CD4-positive, alpha-beta memory T cell (primary cell): ENCODE measurements around the gene UMPS. TPM values are rescaled to one million over a fixed set of nuclear protein-coding genes. Genes with fewer than 3 reads are reported as not detected.

ENCODE experiments used
- CTCF ChIA-PET: fragments of 350-600 bp; sonication (Branson Sonifier 250); formaldehyde crosslinking; loops from one replicate; lab custom pipeline; 2021; ENCODE audit warnings: inconsistent platforms; ENCODE audit not compliant: partially characterized antibody; lab: Charles Lee
- POLR2A ChIA-PET: fragments of 350-600 bp; sonication (Branson Sonifier 250); formaldehyde crosslinking; loops from one replicate; lab custom pipeline; 2021; ENCODE audit not compliant: partially characterized antibody; lab: Charles Lee
- DNase-seq, 5 donors: peaks; one replicate each; pipeline versions ENCODE4 v3.0.0 to v3.0.0-alpha.2; 2020 to 2022; ENCODE audit warnings: mixed read lengths in 1 of 5
- H3K27ac ChIP-seq: one replicate; pipeline ENCODE4 v1.7.0; 2013; ENCODE audit warnings: low read depth, low read length
- H3K27me3 ChIP-seq: 2 replicates; pipeline ENCODE4 v1.7.0; 2013; ENCODE audit warnings: mild to moderate bottlenecking, low read length, moderate library complexity; ENCODE audit not compliant: insufficient read depth
- H3K36me3 ChIP-seq: 2 replicates; pipeline ENCODE4 v1.7.0; 2013; ENCODE audit warnings: mild to moderate bottlenecking, low read length, moderate library complexity; ENCODE audit not compliant: insufficient read depth
- H3K4me1 ChIP-seq: 2 replicates; pipeline ENCODE4 v1.7.0; 2013; ENCODE audit warnings: mild to moderate bottlenecking, low read length, moderate library complexity; ENCODE audit not compliant: insufficient read depth
- H3K4me3 ChIP-seq, 2 donors: one replicate each; pipeline ENCODE4 v1.7.0; 2013; ENCODE audit warnings: low read length in 2 of 2, mild to moderate bottlenecking in 1 of 2
- H3K9me3 ChIP-seq, 2 donors: one replicate each; pipeline ENCODE4 v1.7.0; 2013; ENCODE audit warnings: low read length in 2 of 2, control low read depth in 1 of 2; ENCODE audit not compliant: control insufficient read depth in 1 of 2
- H3K27ac Mint-ChIP-seq, 7 donors: one replicate each; pipeline ENCODE4 v1.8.0; 2020 to 2021; ENCODE audit warnings: mixed read lengths in 7 of 7, mild to moderate bottlenecking in 6 of 7, inconsistent platforms in 3 of 7, moderate library complexity in 3 of 7
- H3K27me3 Mint-ChIP-seq, 2 donors: one replicate each; pipeline ENCODE4 v1.8.0; 2020 to 2021; ENCODE audit warnings: mixed read lengths in 2 of 2
- H3K36me3 Mint-ChIP-seq, 2 donors: one replicate each; pipeline ENCODE4 v1.8.0; 2020 to 2021; ENCODE audit warnings: mixed read lengths in 2 of 2, inconsistent platforms in 1 of 2, mild to moderate bottlenecking in 1 of 2
- H3K4me1 Mint-ChIP-seq, 4 donors: one replicate each; pipeline ENCODE4 v1.8.0; 2020 to 2021; ENCODE audit warnings: mixed read lengths in 4 of 4, mild to moderate bottlenecking in 1 of 4
- H3K4me3 Mint-ChIP-seq, 8 donors: one replicate each; pipeline ENCODE4 v1.8.0; 2020 to 2021; ENCODE audit warnings: mixed read lengths in 8 of 8, mild to moderate bottlenecking in 7 of 8, moderate library complexity in 6 of 8, inconsistent platforms in 3 of 8
- H3K9me3 Mint-ChIP-seq, 8 donors: one replicate each; pipeline ENCODE4 v1.8.0; 2020 to 2021; ENCODE audit warnings: mixed read lengths in 8 of 8, mild to moderate bottlenecking in 5 of 8, inconsistent platforms in 3 of 8, moderate library complexity in 1 of 8
- intact Hi-C: fragments of 100-400 bp; cut with micrococcal nuclease; formaldehyde crosslinking; loops from one replicate; pipeline ENCODE4 v1.15.1; 2023
- polyA plus RNA-seq, 2 donors: library from polyadenylated mRNA; unstranded; fragments of 300-500 nt; fragmentation: Illumina TruSeq; gene quantifications; one replicate each; pipeline ENCODE4 v1.2.3, GENCODE V29; 2021
- total RNA-seq, 2 experiments: library from RNA; stranded (reverse); gene quantifications; one replicate each; pipeline ENCODE4 v1.2.3, GENCODE V29; 2021

UMPS gene
- 10 to 100 TPM; 25.5 to 31.5 TPM for total RNA-seq
- 10 to 100 TPM; 18.4 to 33.2 TPM for polyA plus RNA-seq

DNA sequence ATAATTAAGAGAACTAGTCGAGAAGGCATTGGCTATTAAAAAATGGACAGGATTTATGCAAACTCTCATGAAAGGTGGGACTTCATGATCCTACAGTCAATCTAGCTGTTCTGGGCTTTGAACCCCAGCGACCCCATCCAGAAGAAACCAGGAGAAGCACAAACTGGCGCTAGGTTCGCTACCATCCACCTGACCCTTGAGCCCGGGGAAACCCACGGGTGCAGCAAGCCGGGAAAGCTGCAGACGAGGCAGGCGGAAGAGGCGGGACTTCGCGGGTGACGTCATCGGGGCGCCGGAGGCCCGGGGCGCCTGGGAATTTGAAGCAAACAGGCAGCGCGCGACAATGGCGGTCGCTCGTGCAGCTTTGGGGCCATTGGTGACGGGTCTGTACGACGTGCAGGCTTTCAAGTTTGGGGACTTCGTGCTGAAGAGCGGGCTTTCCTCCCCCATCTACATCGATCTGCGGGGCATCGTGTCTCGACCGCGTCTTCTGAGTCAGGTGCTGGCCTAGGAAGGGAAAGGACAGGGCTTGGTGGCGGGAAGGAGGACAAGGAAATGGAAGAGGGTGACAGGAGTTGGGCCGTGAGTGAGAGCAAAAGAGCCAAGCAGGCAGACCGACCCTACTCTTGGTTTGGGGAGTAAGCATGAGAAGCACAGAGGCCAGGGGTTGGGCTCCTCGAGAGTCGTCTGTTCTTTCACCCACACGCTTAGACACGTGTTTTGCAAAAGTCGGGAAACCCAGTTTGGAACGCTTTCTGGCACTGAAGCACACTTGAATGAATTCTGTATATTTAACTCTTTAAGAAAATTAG is at the start of gene UMPS:
Gene UMPS, plus strand, starts transcription at position 324 of the 812 bp plus-strand sequence. Its CDS starts 20 bp downstream, at position 344.
- Histone ChIP-seq H3K4me1 (peaks cover 36% of the 10 kb centered on the region), H3K27ac (peak within 1 kb of the TSS; percentile 63), H3K9me3 (no peaks in the 10 kb centered on the region), H3K36me3 (no peaks in the 10 kb centered on the region), H3K4me3 (peak within 1 kb of the TSS; percentile 77 to 85), H3K27me3 (peaks cover 6% of the 10 kb centered on the region)
- CTCF ChIA-PET = interaction anchor here (1.1 to 1.5 kb wide), 2 partner anchors 9 to 26 kb away, joined by 5 to 6 read pairs; no protein-coding TSS in a partner anchor
- peaks cover 0 to 3% (median 0%) of the 10 kb centered on the region in 8 donors for H3K9me3 Mint-ChIP-seq
- intact Hi-C loops = loop anchor here (1.0 kb wide), 4 partner anchors 146 to 1145 kb away; partner anchors contain the start of genes HACD2, OSBPL11 and ZNF148
- H3K4me3 Mint-ChIP-seq = peak within 1 kb of the TSS; percentile 97 to 100 (median 99)
- peaks cover 8 to 18% of the 10 kb centered on the region in 2 donors for H3K36me3 Mint-ChIP-seq
- H3K27ac Mint-ChIP-seq = peak within 1 kb of the TSS; percentile 95 to 100 (median 99)
- POLR2A ChIA-PET = interaction anchor here (0.6 to 1.1 kb wide), 4 partner anchors 9 to 786 kb away, joined by 3 read pairs; partner anchors contain the start of gene ZNF148
- DNase-seq = peak; percentile 89 to 93 (median 90)
- H3K27me3 Mint-ChIP-seq = peaks cover 4 to 9% of the 10 kb centered on the region in 2 donors
- peaks cover 25 to 41% (median 32%) of the 10 kb centered on the region in 4 donors for H3K4me1 Mint-ChIP-seq

DNA sequence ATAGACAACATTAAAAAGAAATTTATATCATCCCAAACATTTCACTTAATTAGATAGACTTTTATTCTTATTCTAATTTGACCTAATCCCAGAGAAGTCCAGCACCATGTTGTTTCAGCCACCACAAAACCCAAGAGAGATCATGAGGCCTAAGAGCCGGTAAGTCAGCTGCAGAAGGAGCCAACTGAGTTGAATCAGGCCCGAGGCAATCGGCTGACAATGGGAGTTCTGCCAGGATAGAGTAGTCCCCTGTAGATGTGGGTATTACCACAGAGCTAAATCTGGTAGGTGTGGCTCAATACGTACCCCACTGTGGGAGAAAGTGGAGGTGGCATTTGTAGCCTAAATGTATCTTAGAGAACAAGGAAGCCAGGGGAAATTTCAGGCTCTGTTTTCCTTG is 49.7 kb upstream of the UMPS start:
- Histone ChIP-seq H3K27me3 (no peaks in the 10 kb centered on the region), H3K4me1 (no peaks in the 10 kb centered on the region), H3K9me3 (no peaks in the 10 kb centered on the region), H3K36me3 (no peaks in the 10 kb centered on the region), H3K27ac (no peak overlapping the region), H3K4me3 (no peak overlapping the region)
- peaks cover 10 to 18% of the 10 kb centered on the region in 2 donors for H3K36me3 Mint-ChIP-seq
- DNase-seq = no peak
- no peak overlapping the region for H3K4me3 Mint-ChIP-seq
- H3K9me3 Mint-ChIP-seq = no peaks in the 10 kb centered on the region
- H3K27me3 Mint-ChIP-seq = peaks cover 0 to 5% of the 10 kb centered on the region in 2 donors
- H3K4me1 Mint-ChIP-seq = no peaks in the 10 kb centered on the region
- intact Hi-C loops = no loop called here
- H3K27ac Mint-ChIP-seq = no peak overlapping the region
- ChIA-PET POLR2A (no interaction called here), CTCF (interaction anchor here (13.0 kb wide), 1 partner anchor 117 kb away, joined by 264 read pairs; no protein-coding TSS in a partner anchor)

DNA sequence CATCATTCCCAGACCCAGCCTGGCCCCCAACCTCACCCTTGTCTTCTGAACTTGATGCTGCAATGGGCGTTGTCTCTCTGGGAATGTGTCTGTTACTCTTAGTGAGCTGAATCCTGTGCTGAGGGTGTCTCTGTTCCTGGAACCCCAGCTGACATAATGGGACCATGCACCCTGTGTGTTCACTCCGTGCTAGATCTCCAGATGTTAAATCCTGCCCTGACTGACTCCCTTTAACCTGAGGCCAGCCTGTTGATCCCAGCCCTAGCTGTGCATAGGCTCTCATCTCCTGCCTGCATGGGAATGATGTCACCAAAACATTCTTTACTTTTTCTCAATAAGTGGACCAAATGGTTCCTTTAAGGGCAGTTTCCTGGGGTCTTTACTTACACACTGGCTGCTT is 48.0 kb upstream of the UMPS start:
- H3K9me3 ChIP-seq = no peaks in the 10 kb centered on the region
- H3K4me1 Mint-ChIP-seq = peaks cover 0 to 2% (median 0%) of the 10 kb centered on the region in 4 donors
- H3K27ac ChIP-seq = no peak overlapping the region
- H3K27ac Mint-ChIP-seq = peak overlapping the region in 1 of 7 donors; percentile 44
- no peaks in the 10 kb centered on the region for H3K27me3 ChIP-seq
- DNase-seq = no peak
- H3K36me3 Mint-ChIP-seq = peaks cover 3 to 5% of the 10 kb centered on the region in 2 donors
- no peaks in the 10 kb centered on the region for H3K4me1 ChIP-seq
- no peak overlapping the region for H3K4me3 Mint-ChIP-seq
- POLR2A ChIA-PET = no interaction called here
- intact Hi-C loops = no loop called here
- CTCF ChIA-PET = interaction anchor here (13.0 kb wide), 1 partner anchor 119 kb away, joined by 264 read pairs; no protein-coding TSS in a partner anchor
- H3K4me3 ChIP-seq = no peak overlapping the region
- no peaks in the 10 kb centered on the region for H3K9me3 Mint-ChIP-seq
- H3K27me3 Mint-ChIP-seq = peaks cover 5 to 11% of the 10 kb centered on the region in 2 donors
- no peaks in the 10 kb centered on the region for H3K36me3 ChIP-seq

DNA sequence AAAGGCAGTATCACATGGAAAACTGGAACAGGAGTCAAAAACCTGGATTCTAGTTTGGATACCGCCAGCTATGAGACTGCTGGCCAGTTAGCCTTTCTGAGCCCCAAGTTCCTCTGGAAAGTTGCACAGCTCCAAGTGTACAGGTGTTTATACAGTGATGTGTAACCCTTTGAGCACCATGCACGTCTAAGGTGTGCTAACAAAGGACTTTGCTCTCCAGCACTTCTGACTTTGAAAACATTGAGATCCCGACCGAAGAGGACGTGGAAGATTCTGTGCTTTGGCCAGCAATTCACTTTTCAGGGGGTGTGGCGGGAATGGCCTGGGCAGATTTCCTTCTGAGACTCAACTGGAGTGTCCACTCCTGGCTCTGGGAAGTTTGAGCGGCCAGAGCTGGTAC is 45.8 kb upstream of the UMPS start:
- Histone ChIP-seq H3K4me1 (peaks cover 3% of the 10 kb centered on the region), H3K9me3 (no peaks in the 10 kb centered on the region), H3K27me3 (no peaks in the 10 kb centered on the region), H3K27ac (no peak overlapping the region), H3K36me3 (no peaks in the 10 kb centered on the region), H3K4me3 (no peak overlapping the region)
- H3K9me3 Mint-ChIP-seq = no peaks in the 10 kb centered on the region
- CTCF ChIA-PET = interaction anchor here (0.6 to 13.0 kb wide), 3 partner anchors 15 to 121 kb away, joined by 3 to 264 read pairs (median 3); no protein-coding TSS in a partner anchor
- no peak for DNase-seq
- intact Hi-C loops = no loop called here
- no peaks in the 10 kb centered on the region for H3K36me3 Mint-ChIP-seq
- peaks cover 8 to 17% of the 10 kb centered on the region in 2 donors for H3K27me3 Mint-ChIP-seq
- no peak overlapping the region for H3K27ac Mint-ChIP-seq
- peaks cover 0 to 6% (median 3%) of the 10 kb centered on the region in 4 donors for H3K4me1 Mint-ChIP-seq
- no peak overlapping the region for H3K4me3 Mint-ChIP-seq
- POLR2A ChIA-PET = no interaction called here

DNA sequence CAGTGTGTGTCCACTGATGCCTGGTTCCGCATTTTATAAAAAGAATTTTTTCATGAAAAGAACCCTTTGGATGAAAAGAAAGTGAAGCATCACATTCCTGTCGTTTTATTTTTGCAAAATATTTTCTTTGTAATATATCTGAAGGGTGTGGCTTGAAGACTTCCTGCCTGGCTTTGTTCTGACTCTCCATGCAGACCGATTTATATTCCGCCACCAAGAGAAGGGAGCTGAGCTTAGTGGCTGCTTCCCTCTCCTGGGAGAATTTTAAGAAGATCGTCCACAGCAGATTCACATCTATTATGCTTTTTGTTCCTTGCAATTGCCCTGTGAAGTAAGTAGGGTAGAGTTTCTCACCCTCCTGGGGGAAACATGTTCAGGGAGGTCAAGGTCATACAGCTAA is 45.2 kb upstream of the UMPS start:
- Histone ChIP-seq H3K4me1 (peaks cover 3% of the 10 kb centered on the region), H3K27ac (no peak overlapping the region), H3K4me3 (no peak overlapping the region), H3K9me3 (no peaks in the 10 kb centered on the region), H3K36me3 (no peaks in the 10 kb centered on the region), H3K27me3 (no peaks in the 10 kb centered on the region)
- Mint-ChIP-seq H3K4me1 (peaks cover 0 to 6% (median 3%) of the 10 kb centered on the region in 4 donors), H3K27ac (peak overlapping the region in 1 of 7 donors; percentile 47), H3K27me3 (peaks cover 8 to 20% of the 10 kb centered on the region in 2 donors), H3K9me3 (no peaks in the 10 kb centered on the region), H3K4me3 (no peak overlapping the region), H3K36me3 (no peaks in the 10 kb centered on the region)
- ChIA-PET CTCF (interaction anchor here (1.3 to 13.0 kb wide), 2 partner anchors 16 to 122 kb away, joined by 3 to 264 read pairs; no protein-coding TSS in a partner anchor), POLR2A (no interaction called here)
- intact Hi-C loops = loop anchor here (5.0 kb wide), 1 partner anchor 103 kb away; no protein-coding TSS in a partner anchor
- no peak for DNase-seq

DNA sequence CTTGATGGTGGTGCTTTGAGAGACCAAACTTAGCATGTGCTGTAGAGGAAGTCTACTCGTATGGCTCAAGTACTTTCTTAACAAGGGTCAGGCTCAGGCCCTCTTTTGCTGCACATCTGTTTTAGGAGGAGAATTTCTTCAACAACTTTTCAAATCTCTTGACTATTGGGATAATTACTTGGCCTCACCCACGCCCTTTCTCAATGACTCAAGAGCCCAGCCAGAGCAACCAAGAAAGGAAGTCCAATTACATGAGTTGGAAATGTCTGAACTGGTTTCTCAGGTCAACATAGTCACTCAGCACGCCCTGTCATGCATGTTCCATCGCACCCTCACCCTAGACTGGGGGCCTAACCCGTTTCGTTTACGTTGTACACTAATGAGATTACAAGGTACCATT is 44.8 kb upstream of the UMPS start:
- Histone ChIP-seq H3K4me3 (no peak overlapping the region), H3K27me3 (no peaks in the 10 kb centered on the region), H3K4me1 (peaks cover 3% of the 10 kb centered on the region), H3K36me3 (no peaks in the 10 kb centered on the region), H3K9me3 (no peaks in the 10 kb centered on the region), H3K27ac (no peak overlapping the region)
- CTCF ChIA-PET = interaction anchor here (13.0 kb wide), 1 partner anchor 122 kb away, joined by 264 read pairs; no protein-coding TSS in a partner anchor
- intact Hi-C loops = loop anchor here (5.0 kb wide), 1 partner anchor 103 kb away; no protein-coding TSS in a partner anchor
- peaks cover 8 to 20% of the 10 kb centered on the region in 2 donors for H3K27me3 Mint-ChIP-seq
- H3K36me3 Mint-ChIP-seq = no peaks in the 10 kb centered on the region
- H3K27ac Mint-ChIP-seq = no peak overlapping the region
- peaks cover 0 to 6% (median 3%) of the 10 kb centered on the region in 4 donors for H3K4me1 Mint-ChIP-seq
- POLR2A ChIA-PET = no interaction called here
- H3K4me3 Mint-ChIP-seq = no peak overlapping the region
- no peaks in the 10 kb centered on the region for H3K9me3 Mint-ChIP-seq
- DNase-seq = no peak
